Ishikawa (cell line): ENCODE measurements around the gene DHRS1.

Source experiments
- CEBPB ChIP-seq: IDR thresholded peaks from 2 replicates; pipeline ENCODE4 v1.6.1; 2012
- CREB1 ChIP-seq: IDR thresholded peaks from 2 replicates; pipeline ENCODE4 v1.6.1; 2012; ENCODE audit warnings: low read depth
- EGR1 ChIP-seq: IDR thresholded peaks from 2 replicates; pipeline ENCODE4 v1.6.1; 2012
- EP300 ChIP-seq: IDR thresholded peaks from 2 replicates; pipeline ENCODE4 v1.6.1; 2012; ENCODE audit warnings: borderline replicate concordance
- FOXM1 ChIP-seq: IDR thresholded peaks from 2 replicates; pipeline ENCODE4 v1.6.1; 2012; ENCODE audit warnings: low read depth, borderline replicate concordance
- NFIC ChIP-seq: IDR thresholded peaks from 2 replicates; pipeline ENCODE4 v1.6.1; 2012
- RAD21 ChIP-seq: IDR thresholded peaks from 2 replicates; pipeline ENCODE4 v1.6.1; 2012; ENCODE audit warnings: low read depth
- REST ChIP-seq: IDR thresholded peaks from 2 replicates; pipeline ENCODE4 v1.6.1; 2012; ENCODE audit warnings: low read depth, mild to moderate bottlenecking
- TAF1 ChIP-seq: IDR thresholded peaks from 2 replicates; pipeline ENCODE4 v1.6.1; 2012; ENCODE audit warnings: low read depth, mild to moderate bottlenecking
- TCF12 ChIP-seq: IDR thresholded peaks from 2 replicates; pipeline ENCODE4 v1.6.1; 2012; ENCODE audit warnings: low read depth
- TEAD4 ChIP-seq: IDR thresholded peaks from 2 replicates; pipeline ENCODE4 v1.6.1; 2012
- USF1 ChIP-seq: IDR thresholded peaks from 2 replicates; pipeline ENCODE4 v1.6.1; 2012
- YY1 ChIP-seq: IDR thresholded peaks from 2 replicates; pipeline ENCODE4 v1.6.1; 2012; ENCODE audit warnings: low read depth
- ZBTB7A ChIP-seq: IDR thresholded peaks from 2 replicates; pipeline ENCODE4 v1.6.1; 2012; ENCODE audit warnings: low read depth
- TF ChIP-seq, protein P1 (sequence below): IDR thresholded peaks from 2 replicates; pipeline ENCODE4 v1.6.1; 2012

Gene DHRS1

GRCh38 chr14:24329736-24330135, 30.2 kb upstream of the DHRS1 start:
- TF ChIP-seq EP300 (no peak), NFIC (no peak), TEAD4 (no peak), TAF1 (no peak), CREB1 (no peak), TCF12 (no peak), USF1 (no peak), CEBPB (no peak), EGR1 (no peak)
- TF ChIP-seq, protein P1, sequence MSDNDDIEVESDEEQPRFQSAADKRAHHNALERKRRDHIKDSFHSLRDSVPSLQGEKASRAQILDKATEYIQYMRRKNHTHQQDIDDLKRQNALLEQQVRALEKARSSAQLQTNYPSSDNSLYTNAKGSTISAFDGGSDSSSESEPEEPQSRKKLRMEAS: no peak

- no peak for TF ChIP-seq TCF12
- no peak for TF ChIP-seq TAF1
- no peak for TF ChIP-seq EP300
- no peak for TF ChIP-seq RAD21
- TF ChIP-seq TEAD4: no peak
- TF ChIP-seq, protein P1: no peak
- TF ChIP-seq NFIC: no peak
- TF ChIP-seq CEBPB: no peak
- TF ChIP-seq ZBTB7A: no peak
- TF ChIP-seq FOXM1: no peak
- TF ChIP-seq USF1: no peak
- no peak for TF ChIP-seq REST
- TF ChIP-seq YY1: no peak
- no peak for TF ChIP-seq EGR1
- no peak for TF ChIP-seq CREB1
Measured at GRCh38 chr14:24329073-24329663, 29.6 kb upstream of the DHRS1 start.

GRCh38 chr14:24327914-24328313, 28.3 kb upstream of the DHRS1 start:
- peak; percentile 63 for TF ChIP-seq RAD21

DNA sequence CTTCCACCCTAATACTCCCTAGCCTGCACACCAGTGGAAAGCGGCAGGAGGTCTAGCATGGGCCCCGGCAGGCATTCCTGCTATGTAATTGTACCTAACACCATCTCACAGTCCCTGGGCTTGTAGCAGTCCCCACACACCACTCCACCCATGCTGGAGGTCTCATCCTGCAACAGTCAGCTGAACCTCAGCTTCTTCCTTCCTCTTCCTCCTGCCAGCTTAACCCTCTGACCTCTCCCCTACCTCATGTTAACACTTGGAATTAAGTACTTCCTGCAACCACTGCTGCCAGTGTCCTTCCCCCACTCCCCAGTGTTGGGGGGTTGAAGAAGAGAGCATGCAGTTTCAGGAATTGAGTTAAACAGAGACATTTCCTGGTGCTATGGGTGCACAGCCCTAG, 27.7 kb upstream of the DHRS1 start:
- TF ChIP-seq, protein P1: no peak
- TF ChIP-seq EP300: no peak
- TF ChIP-seq RAD21: no peak
- TF ChIP-seq TAF1: no peak
- no peak for TF ChIP-seq REST
- no peak for TF ChIP-seq EGR1

- TF ChIP-seq YY1: no peak
- TF ChIP-seq, protein P1: no peak
- no peak for TF ChIP-seq NFIC
- TF ChIP-seq CEBPB: no peak
- TF ChIP-seq EP300: no peak
- TF ChIP-seq RAD21: no peak
- no peak for TF ChIP-seq TCF12
- TF ChIP-seq REST: no peak
- TF ChIP-seq ZBTB7A: no peak
- no peak for TF ChIP-seq TEAD4
- no peak for TF ChIP-seq TAF1
- no peak for TF ChIP-seq CREB1
- TF ChIP-seq EGR1: no peak
- no peak for TF ChIP-seq FOXM1
- no peak for TF ChIP-seq USF1
Measured at GRCh38 chr14:24325963-24326362, 26.4 kb upstream of the DHRS1 start.
